Central memory CD4-positive, alpha-beta T cell (primary cell): ENCODE data around the gene PSG3.
"Not testable (repeated sequence)": the region's sequence is repeated elsewhere in the genome, so short reads cannot be mapped to it uniquely, and the experiment has no call there.

Experiments used
- DNase-seq: peaks from one replicate; pipeline ENCODE4 v3.0.0; 2022
- total RNA-seq, 3 experiments: gene quantifications; one replicate each; lab custom pipeline; 2026; lab: John Stamatoyannopoulos, UW

Gene PSG3
- total RNA-seq = 0 reads per million in 3 experiments

GRCh38 chr19:42740381-42740780, at the start of gene PSG3:
TSS of gene PSG3 (minus strand) at chr19:42740481. CDS start at chr19:42740384, 97 bp downstream.
- not testable (repeated sequence) for DNase-seq

- DNase-seq = not testable (repeated sequence)
Measured at GRCh38 chr19:42788766-42789165, 48.5 kb upstream of the PSG3 start.

- DNase-seq = not testable (repeated sequence)
Measured at GRCh38 chr19:42787766-42788165, 47.5 kb upstream of the PSG3 start.

DNA sequence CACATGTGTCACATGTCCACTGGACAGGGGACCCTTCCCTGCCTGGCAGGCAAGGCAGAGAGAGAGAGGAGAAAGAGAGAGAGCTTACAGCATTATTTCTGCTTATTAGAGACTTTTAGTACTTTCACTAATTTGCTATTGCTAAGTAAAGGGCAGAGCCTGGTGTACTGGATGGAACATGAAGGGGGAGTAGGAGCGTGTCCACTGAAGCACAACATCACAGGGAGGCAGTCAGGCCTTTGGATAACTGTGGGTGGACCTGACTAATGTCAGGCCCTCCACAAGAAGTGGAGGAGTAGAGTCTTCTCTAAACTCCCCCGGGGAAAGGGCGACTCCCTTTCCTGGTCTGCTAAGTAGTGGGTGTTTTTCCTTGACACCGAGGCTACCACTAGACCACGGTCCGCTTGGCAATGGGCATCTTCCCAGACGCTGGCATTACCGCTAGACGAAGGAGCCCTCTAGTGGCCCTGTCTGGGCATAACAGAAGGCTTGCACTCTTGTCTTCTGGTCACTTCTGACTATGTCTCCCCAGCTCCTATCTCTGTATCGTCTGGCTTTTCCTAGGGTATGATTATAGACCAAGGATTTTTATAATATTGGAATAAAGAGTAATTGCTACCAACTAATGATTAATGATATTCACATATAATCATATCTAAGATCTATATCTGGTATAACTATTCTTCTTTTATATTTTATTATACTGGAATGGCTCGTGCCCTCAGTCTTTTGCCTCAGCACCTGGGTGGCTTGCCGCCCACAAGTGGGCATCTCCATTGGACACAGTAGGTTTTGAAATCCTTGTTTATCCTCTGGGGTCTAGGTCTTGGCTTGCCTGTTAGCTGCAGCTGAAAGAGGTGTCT, 36.7 kb upstream of the PSG3 start:
- DNase-seq = not testable (repeated sequence)

DNA sequence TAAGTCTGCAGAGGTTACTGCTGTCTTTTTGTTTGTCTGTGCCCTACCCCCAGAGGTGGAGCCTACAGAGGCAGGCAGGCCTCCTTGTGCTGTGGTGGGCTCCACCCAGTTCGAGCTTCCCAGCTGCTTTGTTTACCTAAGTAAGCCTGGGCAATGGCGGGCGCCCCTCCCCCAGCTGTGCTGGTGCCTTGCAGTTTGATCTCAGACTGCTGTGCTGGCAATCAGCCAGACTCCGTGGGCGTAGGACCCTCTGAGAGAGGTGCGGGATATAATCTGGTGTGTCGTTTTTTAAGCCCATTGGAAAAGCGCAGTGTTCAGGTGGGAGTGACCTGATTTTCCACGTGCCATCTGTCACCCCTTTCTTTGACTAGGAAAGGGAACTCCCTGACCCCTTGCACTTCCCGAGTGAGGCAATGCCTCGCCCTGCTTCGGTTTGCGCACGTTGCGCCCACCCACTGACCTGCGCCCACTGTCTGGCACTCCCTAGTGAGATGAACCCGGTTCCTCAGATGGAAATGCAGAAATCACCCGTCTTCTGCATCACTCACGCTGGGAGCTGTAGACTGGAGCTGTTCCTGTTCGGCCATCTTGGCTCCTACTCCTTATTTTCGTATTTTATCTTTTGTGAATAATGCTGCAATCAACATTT, 34.4 kb upstream of the PSG3 start:
- not testable (repeated sequence) for DNase-seq

DNA sequence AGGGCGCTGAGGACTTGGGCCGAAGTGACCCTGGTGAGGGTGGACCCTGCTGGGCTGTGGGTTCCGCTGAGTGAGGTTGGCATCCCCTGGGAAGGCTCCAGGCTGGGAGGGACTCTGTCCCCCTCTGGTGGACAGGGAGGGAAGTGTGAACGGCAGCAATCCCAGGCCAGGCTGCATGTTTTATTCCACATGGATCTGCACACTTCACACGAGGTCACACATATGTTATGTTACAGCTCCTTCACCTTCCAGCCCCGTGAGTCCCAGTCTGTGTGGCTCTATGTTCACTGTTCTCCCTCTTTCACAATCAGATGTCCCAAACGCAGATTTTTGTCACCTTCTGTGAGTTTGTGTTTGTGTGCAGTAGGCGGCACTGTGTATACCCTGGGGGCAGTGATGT, 27.0 kb upstream of the PSG3 start:
- DNase-seq = not testable (repeated sequence)

GRCh38 chr19:42766871-42767270, 26.6 kb upstream of the PSG3 start:
- DNase-seq = not testable (repeated sequence)

DNA sequence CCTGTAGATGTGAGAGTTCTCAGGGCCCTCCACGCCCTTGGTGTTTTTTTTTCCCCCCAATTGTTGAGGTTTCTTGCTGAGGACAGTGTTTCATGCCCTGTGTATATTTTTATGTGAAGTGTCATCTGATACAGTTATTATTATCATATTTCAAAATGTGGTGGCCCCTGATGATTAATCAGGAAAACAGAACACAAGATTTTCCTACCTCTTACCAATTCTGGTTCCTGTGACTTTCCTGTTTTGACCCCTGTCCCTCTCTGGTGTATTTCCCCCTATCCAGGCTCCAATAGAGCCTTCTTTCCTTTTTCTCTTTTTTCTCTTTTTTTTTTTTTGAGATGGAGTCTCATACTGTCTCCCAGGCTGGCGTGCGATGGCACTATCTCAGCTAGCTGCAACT, 24.6 kb upstream of the PSG3 start:
- no peak for DNase-seq

GRCh38 chr19:42762789-42763188, 22.5 kb upstream of the PSG3 start:
- no peak for DNase-seq

- not testable (repeated sequence) for DNase-seq
Measured at GRCh38 chr19:42761924-42762295, 21.6 kb upstream of the PSG3 start.

DNA sequence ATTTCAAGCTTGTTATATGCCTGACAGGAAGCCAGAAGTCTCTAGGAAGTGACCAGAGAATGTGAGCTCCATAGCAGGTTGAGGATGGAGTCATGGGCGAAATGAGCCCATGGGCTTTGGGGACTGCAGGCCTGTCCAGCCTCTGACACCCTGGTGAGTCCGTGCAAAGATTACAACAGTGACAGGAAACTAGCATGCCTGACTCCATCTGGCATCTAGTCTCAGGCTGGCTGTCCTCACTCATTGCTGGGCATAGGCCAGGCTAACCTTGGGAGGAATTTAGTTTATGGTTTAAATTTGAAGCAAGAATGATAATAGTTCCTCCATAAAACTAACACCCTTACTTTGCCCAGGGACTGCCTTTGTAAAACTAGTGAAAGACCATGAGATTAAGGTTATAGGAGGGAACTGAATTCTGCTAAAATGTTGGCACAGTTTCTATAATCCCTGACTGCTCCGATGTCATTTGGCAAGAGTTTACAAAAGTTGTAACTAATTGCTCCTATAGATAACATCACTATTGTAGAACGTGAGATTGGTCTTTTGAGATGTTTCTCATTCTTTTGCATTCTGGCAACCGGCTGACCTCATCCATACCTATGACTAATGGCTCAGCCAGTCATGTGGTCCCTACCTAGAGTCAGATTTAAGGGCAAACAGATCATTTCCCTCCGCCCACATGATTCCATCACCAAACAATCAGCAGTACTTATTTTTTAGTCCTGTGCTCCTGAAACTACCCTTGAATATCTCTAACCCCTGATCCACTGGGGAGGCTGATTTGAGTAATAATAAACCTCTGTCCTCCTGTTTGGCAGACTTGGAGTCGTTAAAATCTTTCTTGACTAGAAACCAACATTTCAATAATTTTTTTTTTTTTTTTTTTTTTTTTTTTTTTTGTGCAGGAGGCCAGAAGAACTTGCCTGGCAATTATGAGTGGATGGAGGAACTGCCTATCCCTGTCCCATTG, 21.0 kb upstream of the PSG3 start:
- not testable (repeated sequence) for DNase-seq

- DNase-seq = not testable (repeated sequence)
Measured at GRCh38 chr19:42758667-42759066, 18.4 kb upstream of the PSG3 start.

DNA sequence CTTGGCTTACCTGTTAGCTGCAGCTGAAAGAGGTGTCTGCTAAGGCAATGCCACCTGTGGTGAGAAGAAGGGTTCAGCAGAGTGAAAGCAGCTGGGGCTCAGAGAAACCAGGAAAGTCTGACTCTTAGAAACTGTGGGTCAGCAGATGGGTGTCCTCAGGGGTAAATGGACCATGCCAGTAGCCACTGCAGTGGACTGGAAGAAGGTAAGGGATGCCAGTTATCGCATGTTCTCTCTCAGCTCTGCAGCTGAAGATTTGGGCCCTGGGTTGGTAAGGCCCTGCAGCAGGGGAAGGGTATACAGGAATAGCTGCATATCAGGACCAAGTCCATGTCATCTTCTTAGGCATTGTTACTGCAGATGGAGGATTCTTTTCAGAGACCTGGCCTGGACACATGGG, 12.0 kb upstream of the PSG3 start:
- DNase-seq = not testable (repeated sequence)

DNA sequence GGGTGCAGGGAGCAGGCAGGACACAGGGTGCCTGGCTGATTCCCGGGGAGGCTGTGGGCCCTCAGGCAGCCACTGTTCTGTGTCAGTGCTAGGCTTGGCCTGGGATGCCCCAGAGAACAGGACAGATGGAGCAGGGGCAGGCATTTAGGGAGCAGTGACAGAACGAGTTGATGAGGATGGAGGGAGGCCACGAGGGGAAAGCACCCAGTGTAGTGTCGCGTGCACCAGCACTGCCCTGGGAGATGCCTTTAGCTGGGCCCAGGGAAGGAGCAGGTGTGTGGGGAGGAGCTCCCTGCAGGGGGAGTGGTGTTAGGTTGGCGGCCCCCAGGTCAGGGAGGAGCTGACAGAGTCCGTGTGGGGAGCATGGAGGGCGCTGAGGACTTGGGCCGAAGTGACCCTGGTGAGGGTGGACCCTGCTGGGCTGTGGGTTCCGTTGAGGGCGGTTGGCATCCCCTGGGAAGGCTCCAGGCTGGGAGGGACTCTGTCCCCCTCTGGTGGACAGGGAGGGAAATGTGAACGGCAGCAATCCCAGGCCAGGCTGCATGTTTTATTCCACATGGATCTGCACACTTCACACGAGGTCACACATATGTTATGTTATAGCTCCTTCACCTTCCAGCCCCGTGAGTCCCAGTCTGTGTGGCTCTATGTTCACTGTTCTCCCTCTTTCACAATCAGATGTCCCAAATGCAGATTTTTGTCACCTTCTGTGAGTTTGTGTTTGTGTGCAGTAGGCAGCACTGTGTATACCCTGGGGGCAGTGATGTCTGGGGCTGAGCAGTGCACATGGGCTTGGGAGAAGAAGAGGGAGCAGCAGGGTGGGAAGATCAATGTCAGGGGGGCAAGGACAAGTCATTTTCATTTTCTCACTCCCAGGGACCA, 1.7 kb upstream of the PSG3 start:
- DNase-seq = not testable (repeated sequence)

DNA sequence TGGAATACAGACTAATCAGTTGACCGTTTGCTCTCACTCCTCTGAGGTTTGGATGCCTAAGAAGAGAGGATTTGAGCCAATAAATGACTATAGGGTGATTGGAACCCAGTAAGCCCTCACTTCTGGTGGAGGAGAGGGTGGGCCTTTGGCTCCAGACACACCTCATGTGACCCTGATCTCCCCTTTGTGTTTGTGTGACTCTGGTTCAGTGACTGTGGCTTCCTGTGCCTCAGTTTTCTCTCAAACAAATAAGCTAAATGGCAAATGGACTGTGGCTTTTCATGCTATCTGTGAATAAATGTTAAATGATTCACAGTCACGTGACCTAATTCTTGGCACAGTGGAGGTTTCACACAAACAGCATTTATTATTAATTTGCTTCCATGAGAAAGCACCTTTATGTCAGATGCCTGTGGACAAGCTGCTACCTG, 2.7 kb downstream of the PSG3 start:
- DNase-seq = not testable (repeated sequence)

GRCh38 chr19:42728341-42728740, 11.9 kb downstream of the PSG3 start:
- not testable (repeated sequence) for DNase-seq

- DNase-seq = not testable (repeated sequence)
Measured at GRCh38 chr19:42714000-42714399, 26.3 kb downstream of the PSG3 start.

GRCh38 chr19:42712753-42713152, 27.5 kb downstream of the PSG3 start:
- DNase-seq = not testable (repeated sequence)

DNA sequence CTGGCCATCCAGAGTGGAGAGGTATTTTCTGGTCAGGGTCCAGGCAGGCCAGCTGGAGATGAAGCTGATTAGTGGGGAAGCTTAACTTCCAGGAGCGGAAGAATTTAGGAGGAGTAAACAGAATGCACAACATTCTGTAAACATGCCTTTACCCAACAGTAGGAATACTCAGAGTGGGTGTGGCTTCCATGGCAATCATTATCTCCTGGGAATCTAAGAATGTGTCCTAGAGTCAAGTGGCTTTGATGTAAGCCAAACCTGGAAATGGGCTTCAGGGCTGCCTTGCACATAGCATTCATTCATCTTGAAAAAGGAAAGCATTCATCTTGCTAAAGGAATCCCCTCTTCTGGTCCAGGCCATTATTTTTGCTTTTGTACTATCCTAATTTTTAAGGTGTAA, 29.3 kb downstream of the PSG3 start:
- DNase-seq = not testable (repeated sequence)

DNA sequence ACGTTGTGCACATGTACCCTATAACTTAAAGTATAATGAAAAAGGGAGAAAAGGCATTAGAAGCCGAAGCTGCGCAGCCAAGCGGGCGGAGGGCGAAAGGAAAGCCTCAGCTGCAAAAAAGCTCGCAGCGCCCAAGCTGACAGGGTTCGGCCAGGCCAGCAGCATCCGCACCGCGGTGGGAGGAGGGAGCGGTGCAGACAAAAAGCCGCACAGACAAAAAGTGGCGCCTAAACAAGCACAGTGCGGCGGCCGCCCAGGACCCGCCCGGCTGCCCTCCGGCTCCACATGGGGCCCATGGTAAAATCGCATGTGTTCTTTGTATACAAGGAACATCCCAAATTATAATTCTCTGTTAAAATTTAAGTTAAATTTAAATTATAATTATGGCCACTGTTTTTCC, 42.4 kb downstream of the PSG3 start:
- no peak for DNase-seq

GRCh38 chr19:42695811-42696503, 44.3 kb downstream of the PSG3 start:
- DNase-seq = no peak
